ENCODE results near the gene ARID3A. TPM values are rescaled to one million over a fixed set of nuclear protein-coding genes. Genes with fewer than 3 reads are reported as not detected.
A peak's percentile ranks its signal among the peaks of the same experiment; 100 is the strongest.

ARID3A gene
- total and polyA plus RNA-seq, 2 of the 13 experiments (the other 11 are each of a cell fraction or from before 2014, with no cell fraction given) = 71.3 to 77.9 TPM

DNA sequence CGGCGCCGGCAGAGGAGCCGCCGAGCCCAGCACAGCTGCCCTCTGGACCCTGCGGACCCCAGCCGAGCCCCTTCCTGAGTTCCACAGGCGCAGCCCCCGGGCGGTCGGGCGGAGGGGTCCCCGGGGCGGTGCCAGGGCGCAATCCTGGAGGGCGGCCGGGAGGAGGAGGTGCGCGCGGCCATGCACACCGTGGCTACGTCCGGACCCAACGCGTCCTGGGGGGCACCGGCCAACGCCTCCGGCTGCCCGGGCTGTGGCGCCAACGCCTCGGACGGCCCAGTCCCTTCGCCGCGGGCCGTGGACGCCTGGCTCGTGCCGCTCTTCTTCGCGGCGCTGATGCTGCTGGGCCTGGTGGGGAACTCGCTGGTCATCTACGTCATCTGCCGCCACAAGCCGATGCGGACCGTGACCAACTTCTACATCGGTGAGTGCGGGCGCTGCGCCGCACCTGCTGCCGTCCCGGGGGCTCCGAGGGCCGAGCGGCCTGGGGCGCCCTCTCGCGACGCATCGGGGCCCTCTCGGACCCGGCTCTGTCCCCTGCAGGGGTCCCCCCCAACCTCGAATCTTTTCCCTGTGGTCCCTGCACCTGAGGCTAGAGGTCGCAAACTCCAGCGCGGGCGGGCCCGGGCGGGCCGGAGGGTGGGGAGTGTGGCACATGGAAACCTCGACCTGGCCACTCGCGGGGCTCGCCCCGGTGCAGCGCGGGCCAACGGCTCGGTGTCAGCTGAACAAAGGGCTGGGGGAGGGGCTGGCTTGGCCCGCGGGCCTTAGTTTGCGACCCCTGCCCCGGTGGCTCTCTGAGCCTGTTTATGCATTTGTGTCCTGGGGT is 8.3 kb upstream of the ARID3A start, which contains the start of gene KISS1R (continued):
- peak; percentile 53; the same call in 1 of the 2 replicates for TF ChIP-seq ELF4 (CRISPR knock-in tag; IDR thresholded peaks at IDR 0.05; ENCODE audit: borderline replicate concordance)
- TF ChIP-seq TAF15 (IDR thresholded peaks at IDR 0.05; ENCODE audit: low read depth, low read length, poor library complexity, severe bottlenecking) = no peak
- TF ChIP-seq KDM1A (CRISPR knock-in tag; IDR thresholded peaks at IDR 0.05) = peak; percentile 61; the same call in 1 of the 2 replicates
- TF ChIP-seq HDAC2 (CRISPR knock-in tag; IDR thresholded peaks at IDR 0.05) = peak; percentile 59
- peak; percentile 91 for TF ChIP-seq EEA1 (CRISPR knock-in tag; IDR thresholded peaks at IDR 0.05; ENCODE audit: borderline replicate concordance)
- TF ChIP-seq ZFP41 (CRISPR knock-in tag; IDR thresholded peaks at IDR 0.05; ENCODE audit: borderline replicate concordance) = peak; percentile 90; the same call in 1 of the 2 replicates
- TF ChIP-seq SP4 (CRISPR knock-in tag; IDR thresholded peaks at IDR 0.05) = peak; percentile 26
- no peak for TF ChIP-seq MAF1 (CRISPR knock-in tag; IDR thresholded peaks at IDR 0.05; ENCODE audit: borderline replicate concordance)
- TF ChIP-seq SMAD1 (CRISPR knock-in tag; IDR thresholded peaks at IDR 0.05; ENCODE audit: borderline replicate concordance, low read depth) = peak; percentile 64; the same call in 1 of the 2 replicates
- TF ChIP-seq, protein P1, sequence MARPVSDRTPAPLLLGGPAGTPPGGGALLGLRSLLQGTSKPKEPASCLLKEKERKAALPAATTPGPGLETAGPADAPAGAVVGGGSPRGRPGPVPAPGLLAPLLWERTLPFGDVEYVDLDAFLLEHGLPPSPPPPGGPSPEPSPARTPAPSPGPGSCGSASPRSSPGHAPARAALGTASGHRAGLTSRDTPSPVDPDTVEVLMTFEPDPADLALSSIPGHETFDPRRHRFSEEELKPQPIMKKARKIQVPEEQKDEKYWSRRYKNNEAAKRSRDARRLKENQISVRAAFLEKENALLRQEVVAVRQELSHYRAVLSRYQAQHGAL (CRISPR knock-in tag; IDR thresholded peaks at IDR 0.05; ENCODE audit: not compliant biosample characterization) = no peak
- TF ChIP-seq AGO1 (IDR thresholded peaks at IDR 0.05; ENCODE audit: low read depth, low read length, poor library complexity, severe bottlenecking) = no peak
- TF ChIP-seq, protein P2, sequence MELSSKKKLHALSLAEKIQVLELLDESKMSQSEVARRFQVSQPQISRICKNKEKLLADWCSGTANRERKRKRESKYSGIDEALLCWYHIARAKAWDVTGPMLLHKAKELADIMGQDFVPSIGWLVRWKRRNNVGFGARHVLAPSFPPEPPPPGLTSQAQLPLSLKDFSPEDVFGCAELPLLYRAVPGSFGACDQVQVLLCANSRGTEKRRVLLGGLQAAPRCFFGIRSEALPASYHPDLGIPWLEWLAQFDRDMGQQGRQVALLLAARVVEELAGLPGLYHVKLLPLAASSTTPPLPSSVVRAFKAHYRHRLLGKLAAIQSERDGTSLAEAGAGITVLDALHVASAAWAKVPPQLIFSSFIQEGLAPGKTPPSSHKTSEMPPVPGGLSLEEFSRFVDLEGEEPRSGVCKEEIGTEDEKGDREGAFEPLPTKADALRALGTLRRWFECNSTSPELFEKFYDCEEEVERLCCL (CRISPR knock-in tag; IDR thresholded peaks at IDR 0.05; ENCODE audit: borderline replicate concordance) = 0 out of 2 replicates have a peak, but pooled peaks have one; percentile 39
- peak; percentile 59; the same call in 1 of the 2 replicates for TF ChIP-seq ZBTB1 (CRISPR knock-in tag; IDR thresholded peaks at IDR 0.05; ENCODE audit: borderline replicate concordance)
- TF ChIP-seq, protein P3, sequence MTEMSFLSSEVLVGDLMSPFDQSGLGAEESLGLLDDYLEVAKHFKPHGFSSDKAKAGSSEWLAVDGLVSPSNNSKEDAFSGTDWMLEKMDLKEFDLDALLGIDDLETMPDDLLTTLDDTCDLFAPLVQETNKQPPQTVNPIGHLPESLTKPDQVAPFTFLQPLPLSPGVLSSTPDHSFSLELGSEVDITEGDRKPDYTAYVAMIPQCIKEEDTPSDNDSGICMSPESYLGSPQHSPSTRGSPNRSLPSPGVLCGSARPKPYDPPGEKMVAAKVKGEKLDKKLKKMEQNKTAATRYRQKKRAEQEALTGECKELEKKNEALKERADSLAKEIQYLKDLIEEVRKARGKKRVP (CRISPR knock-in tag; IDR thresholded peaks at IDR 0.05) = no peak
- TF ChIP-seq KLF11 (CRISPR knock-in tag; IDR thresholded peaks at IDR 0.05) = 0 out of 2 replicates have a peak, but pooled peaks have one; percentile 22
- TF ChIP-seq ZNF33A (CRISPR knock-in tag; IDR thresholded peaks at IDR 0.05; ENCODE audit: borderline replicate concordance) = no peak
- TF ChIP-seq MAFK (conservative IDR thresholded peaks at IDR 0.05 in 1 of 2, IDR thresholded peaks at IDR 0.05 in 1 of 2; ENCODE audit: low read length in 2 of 2) = no peak
- TF ChIP-seq ZNF230 (CRISPR knock-in tag; IDR thresholded peaks at IDR 0.05) = no peak
- TF ChIP-seq SYNCRIP (IDR thresholded peaks at IDR 0.05; ENCODE audit: insufficient read depth, low read depth, low read length) = no peak
- TF ChIP-seq, protein P4, sequence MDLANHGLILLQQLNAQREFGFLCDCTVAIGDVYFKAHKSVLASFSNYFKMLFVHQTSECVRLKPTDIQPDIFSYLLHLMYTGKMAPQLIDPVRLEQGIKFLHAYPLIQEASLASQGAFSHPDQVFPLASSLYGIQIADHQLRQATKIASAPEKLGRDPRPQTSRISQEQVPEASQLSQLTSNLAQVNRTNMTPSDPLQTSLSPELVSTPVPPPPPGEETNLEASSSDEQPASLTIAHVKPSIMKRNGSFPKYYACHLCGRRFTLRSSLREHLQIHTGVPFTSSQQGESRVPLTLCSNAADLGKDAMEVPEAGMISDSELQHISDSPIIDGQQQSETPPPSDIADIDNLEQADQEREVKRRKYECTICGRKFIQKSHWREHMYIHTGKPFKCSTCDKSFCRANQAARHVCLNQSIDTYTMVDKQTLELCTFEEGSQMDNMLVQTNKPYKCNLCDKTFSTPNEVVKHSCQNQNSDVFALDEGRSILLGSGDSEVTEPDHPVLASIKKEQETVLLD (CRISPR knock-in tag; IDR thresholded peaks at IDR 0.05; ENCODE audit: low read depth) = peak; percentile 40; the same call in 1 of the 2 replicates
- no peak for TF ChIP-seq SRSF4 (IDR thresholded peaks at IDR 0.05; ENCODE audit: low read depth, low read length, poor library complexity, severe bottlenecking)
- TF ChIP-seq MED13 (CRISPR knock-in tag; IDR thresholded peaks at IDR 0.05) = peak; percentile 88; the same call in 1 of the 2 replicates
- TF ChIP-seq ZBTB21 (CRISPR knock-in tag; IDR thresholded peaks at IDR 0.05) = peak; percentile 46; the same call in 1 of the 2 replicates
- TF ChIP-seq ZNF589 (CRISPR knock-in tag; conservative IDR thresholded peaks at IDR 0.05) = peak; percentile 41

Measured in HepG2 (cell line).